Myocyte (in vitro differentiated cells): Measurements from ENCODE around the gene A1CF. TPM values are rescaled to one million over a fixed set of nuclear protein-coding genes. Genes with fewer than 3 reads are reported as not detected.
"Not testable (repeated sequence)": the region's sequence is repeated elsewhere in the genome, so short reads cannot be mapped to it uniquely, and the experiment has no call there.

ENCODE experiments used
- DNase-seq: peaks from one replicate; pipeline ENCODE4 v3.0.0-alpha.2; 2012; ENCODE audit warnings: low read depth
- polyA plus RNA-seq: library from polyadenylated mRNA; unstranded; fragments of >200 nt; gene quantifications from one replicate; pipeline ENCODE4 v1.2.1, GENCODE V29; 2012; ENCODE audit warnings: missing spikeins
- total RNA-seq: library from RNA; depleted of rRNA; stranded (reverse); fragments of >200 nt; gene quantifications from 2 replicates; pipeline ENCODE4 v1.2.3, GENCODE V29; 2014

Gene A1CF
- not detected in 2 replicates for total RNA-seq
- polyA plus RNA-seq, result 0.01 TPM

- no peak for DNase-seq
Observed at GRCh38 chr10:50885097-50885859, at the start of gene A1CF. A1CF (minus strand) TSS chr10:50885627; CDS start chr10:50859940, 25,687 bp downstream.

- no peak for DNase-seq
Observed at GRCh38 chr10:50931948-50932431, 46.6 kb upstream of the A1CF start.

GRCh38 chr10:50929670-50930069 lies 44.2 kb upstream of the A1CF start:
- peak; percentile 17 for DNase-seq

GRCh38 chr10:50928190-50928552 lies 42.7 kb upstream of the A1CF start:
- no peak for DNase-seq

GRCh38 chr10:50927522-50928189 lies 42.2 kb upstream of the A1CF start:
- no peak for DNase-seq

GRCh38 chr10:50923471-50923870 lies 38.0 kb upstream of the A1CF start:
- DNase-seq, result not testable (repeated sequence)

GRCh38 chr10:50919010-50919409 lies 33.6 kb upstream of the A1CF start:
- no peak for DNase-seq

GRCh38 chr10:50918529-50918928 lies 33.1 kb upstream of the A1CF start:
- DNase-seq, result no peak

GRCh38 chr10:50917486-50917885 lies 32.1 kb upstream of the A1CF start:
- DNase-seq, result peak; percentile 26

GRCh38 chr10:50909334-50910014 lies 24.0 kb upstream of the A1CF start:
- DNase-seq, result no peak

- no peak for DNase-seq
Observed at GRCh38 chr10:50908366-50908765, 22.9 kb upstream of the A1CF start.

GRCh38 chr10:50905797-50906196 lies 20.4 kb upstream of the A1CF start:
- not testable (repeated sequence) for DNase-seq

- DNase-seq, result no peak
Observed at GRCh38 chr10:50896721-50897120, 11.3 kb upstream of the A1CF start.

GRCh38 chr10:50894312-50894711 lies 8.9 kb upstream of the A1CF start:
- no peak for DNase-seq

- no peak for DNase-seq
Observed at GRCh38 chr10:50892467-50892866, 7.0 kb upstream of the A1CF start.

GRCh38 chr10:50884302-50884701 lies 1.1 kb downstream of the A1CF start:
- no peak for DNase-seq

GRCh38 chr10:50883629-50884028 lies 1.8 kb downstream of the A1CF start:
- DNase-seq, result no peak

GRCh38 chr10:50882540-50882983 lies 2.9 kb downstream of the A1CF start:
- DNase-seq, result no peak

- DNase-seq, result not testable (repeated sequence)
Observed at GRCh38 chr10:50881046-50881445, 4.4 kb downstream of the A1CF start.

- no peak for DNase-seq
Observed at GRCh38 chr10:50876429-50876828, 9.0 kb downstream of the A1CF start.

- DNase-seq, result peak; percentile 3
Observed at GRCh38 chr10:50874723-50875122, 10.7 kb downstream of the A1CF start.

GRCh38 chr10:50866317-50866716 lies 19.1 kb downstream of the A1CF start:
- DNase-seq, result no peak
